Endodermal cell (in vitro differentiated cells): Measurements from ENCODE around the gene GPSM1. TPM values are rescaled to one million over a fixed set of nuclear protein-coding genes. Genes with fewer than 3 reads are reported as not detected.

Experiments
- DNase-seq: peaks from one replicate; pipeline ENCODE4 v3.0.0-alpha.2; 2017
- H3K27ac ChIP-seq: 2 replicates; pipeline ENCODE4 v1.5.1; 2013; ENCODE audit warnings: mild to moderate bottlenecking, low read depth, low read length, moderate library complexity
- H3K27me3 ChIP-seq: 2 replicates; pipeline ENCODE4 v1.6.1; 2013; ENCODE audit warnings: mild to moderate bottlenecking, low read length, moderate library complexity; ENCODE audit not compliant: insufficient read depth, control insufficient read depth, poor library complexity, severe bottlenecking
- H3K36me3 ChIP-seq: 2 replicates; pipeline ENCODE4 v1.7.0; 2013; ENCODE audit warnings: mild to moderate bottlenecking, low read length, moderate library complexity; ENCODE audit not compliant: control insufficient read depth, insufficient read depth
- H3K4me1 ChIP-seq: one replicate; pipeline ENCODE4 v1.7.0; 2013; ENCODE audit warnings: low read length; ENCODE audit not compliant: control insufficient read depth, insufficient read depth
- H3K4me3 ChIP-seq: 2 replicates; pipeline ENCODE4 v1.5.1; 2013; ENCODE audit warnings: mild to moderate bottlenecking, low read length, moderate library complexity
- H3K9ac ChIP-seq: 2 replicates; pipeline ENCODE4 v1.6.1; 2013; ENCODE audit warnings: mild to moderate bottlenecking, low read length, moderate library complexity; ENCODE audit not compliant: poor library complexity, severe bottlenecking; ENCODE audit errors: extremely low read depth
- H3K9me3 ChIP-seq: 2 replicates; pipeline ENCODE4 v1.6.1; 2013; ENCODE audit warnings: mild to moderate bottlenecking, low read length, moderate library complexity; ENCODE audit not compliant: control insufficient read depth
- H3K27ac Mint-ChIP-seq: 2 replicates; pipeline ENCODE4 v1.8.0; 2020; ENCODE audit warnings: mixed read lengths
- H3K27me3 Mint-ChIP-seq: 2 replicates; pipeline ENCODE4 v1.8.0; 2021; ENCODE audit warnings: mild to moderate bottlenecking, mixed read lengths; ENCODE audit not compliant: insufficient read depth
- H3K36me3 Mint-ChIP-seq: 2 replicates; pipeline ENCODE4 v1.8.0; 2020; ENCODE audit warnings: low read depth, mixed read lengths
- H3K4me1 Mint-ChIP-seq: 2 replicates; pipeline ENCODE4 v1.8.0; 2020; ENCODE audit warnings: mixed read lengths
- H3K4me3 Mint-ChIP-seq: 2 replicates; pipeline ENCODE4 v1.8.0; 2020; ENCODE audit warnings: mild to moderate bottlenecking, moderate library complexity, mixed read lengths
- H3K9me3 Mint-ChIP-seq: 2 replicates; pipeline ENCODE4 v1.8.0; 2020; ENCODE audit warnings: mild to moderate bottlenecking, mixed read lengths
- WGBS, 2 experiments: methylation state at CpG; one replicate each; pipeline versions ENCODE4 v1.1.5 to v1.1.7; 2013; ENCODE audit warnings: missing lambda C conversion rate in 2 of 2, mixed read lengths in 1 of 2; ENCODE audit not compliant: insufficient coverage in 1 of 2, insufficient read length in 1 of 2; 5-methylcytosine and 5-hydroxymethylcytosine counted together
- total RNA-seq, 2 donors: library from RNA; stranded (reverse); fragmentation: NEBNext Ultra II Directional in 1 of 2; extraction: Animal tissue kit (Norgen Biotek cat#: 25700) in 1 of 2; gene quantifications; 2 replicates in 1 of 2; 3 replicates in 1 of 2; pipeline ENCODE4 v1.2.1, GENCODE V29; 2021
- TF ChIP-seq, protein P1 (sequence below): fragments of 200-600 bp; sonication (generic); conservative IDR thresholded peaks from 2 replicates; pipeline ENCODE4 v1.5.0; 2021; ENCODE audit warnings: antibody characterized with exemption, mild to moderate bottlenecking

Gene GPSM1
- total RNA-seq, 2 donors from 2014 or later: 37.2 to 38.6 TPM

GRCh38 chr9:136331030-136331429 is 3.7 kb downstream of the GPSM1 start:
- Mint-ChIP-seq H3K27ac (no peak overlapping the region), H3K27me3 (no peaks in the 10 kb centered on the region), H3K9me3 (no peaks in the 10 kb centered on the region), H3K36me3 (no peaks in the 10 kb centered on the region), H3K4me3 (no peak overlapping the region), H3K4me1 (peaks cover 6% of the 10 kb centered on the region)
- Histone ChIP-seq H3K27ac (no peak overlapping the region), H3K4me3 (no peak overlapping the region), H3K36me3 (peaks cover 4% of the 10 kb centered on the region), H3K4me1 (peaks cover 16% of the 10 kb centered on the region), H3K27me3 (no peaks in the 10 kb centered on the region), H3K9ac (no peak overlapping the region), H3K9me3 (no peaks in the 10 kb centered on the region)
- WGBS, 2 experiments: 91 to 92% methylated on average over 6 to 15 of the region's 15 CpGs
- TF ChIP-seq, protein P1, sequence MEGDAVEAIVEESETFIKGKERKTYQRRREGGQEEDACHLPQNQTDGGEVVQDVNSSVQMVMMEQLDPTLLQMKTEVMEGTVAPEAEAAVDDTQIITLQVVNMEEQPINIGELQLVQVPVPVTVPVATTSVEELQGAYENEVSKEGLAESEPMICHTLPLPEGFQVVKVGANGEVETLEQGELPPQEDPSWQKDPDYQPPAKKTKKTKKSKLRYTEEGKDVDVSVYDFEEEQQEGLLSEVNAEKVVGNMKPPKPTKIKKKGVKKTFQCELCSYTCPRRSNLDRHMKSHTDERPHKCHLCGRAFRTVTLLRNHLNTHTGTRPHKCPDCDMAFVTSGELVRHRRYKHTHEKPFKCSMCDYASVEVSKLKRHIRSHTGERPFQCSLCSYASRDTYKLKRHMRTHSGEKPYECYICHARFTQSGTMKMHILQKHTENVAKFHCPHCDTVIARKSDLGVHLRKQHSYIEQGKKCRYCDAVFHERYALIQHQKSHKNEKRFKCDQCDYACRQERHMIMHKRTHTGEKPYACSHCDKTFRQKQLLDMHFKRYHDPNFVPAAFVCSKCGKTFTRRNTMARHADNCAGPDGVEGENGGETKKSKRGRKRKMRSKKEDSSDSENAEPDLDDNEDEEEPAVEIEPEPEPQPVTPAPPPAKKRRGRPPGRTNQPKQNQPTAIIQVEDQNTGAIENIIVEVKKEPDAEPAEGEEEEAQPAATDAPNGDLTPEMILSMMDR: no peak
- DNase-seq: no peak

DNA sequence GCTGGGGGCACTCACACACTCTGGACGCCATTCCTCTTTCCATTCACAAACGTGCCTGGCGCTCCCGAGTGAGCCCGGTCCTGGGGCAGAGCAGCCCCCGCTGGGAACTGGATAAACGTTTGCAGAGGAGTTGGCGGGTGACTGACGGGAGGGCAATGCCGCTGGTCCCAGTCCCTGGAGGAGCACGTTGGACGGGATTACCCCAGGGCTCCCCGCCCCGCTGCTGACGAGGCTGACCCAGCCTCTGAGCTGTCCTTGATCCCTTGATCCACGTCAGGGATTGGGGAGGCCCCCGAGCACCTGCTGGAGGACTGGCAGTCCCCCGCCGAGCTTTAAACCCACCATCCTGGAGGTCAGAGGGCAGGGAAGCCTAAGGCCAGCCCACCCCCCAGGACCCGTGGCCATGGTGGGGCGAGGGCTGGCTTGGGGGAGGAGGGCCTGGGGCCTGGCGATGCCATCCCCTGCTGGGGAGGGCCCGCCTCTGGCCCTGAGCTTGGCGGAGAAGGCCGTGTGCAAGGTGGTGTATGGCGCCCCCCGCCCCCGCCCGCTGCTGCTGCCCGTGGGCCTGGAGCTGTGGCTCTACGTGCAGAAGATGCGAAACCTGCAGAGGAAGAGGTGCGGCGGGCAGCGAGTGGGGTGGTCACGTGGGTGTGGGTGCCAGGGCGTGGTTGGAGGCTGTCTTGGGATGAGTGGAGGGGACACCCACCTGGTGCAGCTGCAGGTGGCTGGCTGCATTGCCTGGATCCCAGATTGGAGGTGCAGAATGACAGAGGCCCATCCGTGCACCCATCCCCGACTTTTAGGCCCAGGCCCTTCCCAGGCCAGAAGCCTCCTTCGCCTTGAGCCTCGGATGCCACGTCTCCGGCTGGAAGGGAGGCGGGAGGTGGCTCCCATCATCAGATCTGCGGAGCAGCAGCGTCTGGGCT is 4.5 kb downstream of the GPSM1 start:
- no peaks in the 10 kb centered on the region for H3K9me3 ChIP-seq
- TF ChIP-seq, protein P1: no peak
- Mint-ChIP-seq H3K9me3 (no peaks in the 10 kb centered on the region), H3K36me3 (no peaks in the 10 kb centered on the region), H3K4me3 (no peak overlapping the region), H3K4me1 (peaks cover 5% of the 10 kb centered on the region), H3K27ac (no peak overlapping the region), H3K27me3 (no peaks in the 10 kb centered on the region)
- no peaks in the 10 kb centered on the region for H3K27me3 ChIP-seq
- H3K27ac ChIP-seq: no peak overlapping the region
- H3K4me1 ChIP-seq: peaks cover 8% of the 10 kb centered on the region
- H3K4me3 ChIP-seq: no peak overlapping the region
- H3K9ac ChIP-seq: no peak overlapping the region
- H3K36me3 ChIP-seq: peaks cover 4% of the 10 kb centered on the region
- 91% methylated on average over 29 to 46 of the region's 46 CpGs for WGBS, 2 experiments
- DNase-seq: no peak

GRCh38 chr9:136332482-136332983 is 5.2 kb downstream of the GPSM1 start:
- Histone ChIP-seq H3K27me3 (no peaks in the 10 kb centered on the region), H3K36me3 (peaks cover 4% of the 10 kb centered on the region), H3K4me3 (no peak overlapping the region), H3K27ac (no peak overlapping the region), H3K9me3 (no peaks in the 10 kb centered on the region), H3K9ac (no peak overlapping the region), H3K4me1 (peaks cover 6% of the 10 kb centered on the region)
- H3K27ac Mint-ChIP-seq: no peak overlapping the region
- no peak for DNase-seq
- no peaks in the 10 kb centered on the region for H3K9me3 Mint-ChIP-seq
- peaks cover 5% of the 10 kb centered on the region for H3K4me1 Mint-ChIP-seq
- H3K27me3 Mint-ChIP-seq: no peaks in the 10 kb centered on the region
- no peaks in the 10 kb centered on the region for H3K36me3 Mint-ChIP-seq
- no peak overlapping the region for H3K4me3 Mint-ChIP-seq
- TF ChIP-seq, protein P1: no peak
- 78 to 91% methylated on average over 6 to 11 of the region's 11 CpGs for WGBS, 2 experiments
